RPMI7951 (cell line): Measurements from ENCODE around the gene RGPD5. TPM values are rescaled to one million over a fixed set of nuclear protein-coding genes. Genes with fewer than 3 reads are reported as not detected.
"Not testable (repeated sequence)": the region's sequence is repeated elsewhere in the genome, so short reads cannot be mapped to it uniquely, and the experiment has no call there.

Experiments used
- DNase-seq: peaks from one replicate; pipeline ENCODE4 v3.0.0-alpha.2; 2012; ENCODE audit warnings: low read depth
- total RNA-seq: library from RNA; depleted of rRNA; stranded (reverse); fragments of >200 nt; shearing (Covaris generic); gene quantifications from 2 replicates; pipeline ENCODE4 v1.2.3, GENCODE V29; 2014; rRNA removed

RGPD5 gene
- total RNA-seq, 1 experiment from 2014 or later, result 28.5 TPM

- DNase-seq, result not testable (repeated sequence)
Measured at GRCh38 chr2:109893736-109894135, 99.6 kb downstream of the RGPD5 start.

GRCh38 chr2:109894141-109894540, 100.0 kb downstream of the RGPD5 start:
- not testable (repeated sequence) for DNase-seq

GRCh38 chr2:109895090-109895869, 101.2 kb downstream of the RGPD5 start:
- DNase-seq, result not testable (repeated sequence)

GRCh38 chr2:109896212-109896611, 102.1 kb downstream of the RGPD5 start:
- DNase-seq, result not testable (repeated sequence)

GRCh38 chr2:109897769-109898461, 103.8 kb downstream of the RGPD5 start:
- DNase-seq, result not testable (repeated sequence)

- not testable (repeated sequence) for DNase-seq
Measured at GRCh38 chr2:109898462-109899336, 104.6 kb downstream of the RGPD5 start, which contains the start of gene LIMS3. LIMS3 (plus strand) TSS chr2:109898688; CDS start chr2:109898729, 41 bp downstream.

- DNase-seq, result not testable (repeated sequence)
Measured at GRCh38 chr2:109905796-109906195, 111.7 kb downstream of the RGPD5 start.

Other genes with a start within 250 kb of the RGPD5 start
- 107 and 124 TPM in 2 replicates for gene SEPTIN10, start 180.3 kb upstream of the RGPD5 start, total RNA-seq
- 6.8 and 7.2 TPM in 2 replicates for gene SOWAHC, start 179.9 kb upstream of the RGPD5 start, total RNA-seq
- 3.0 and 3.1 TPM in 2 replicates for gene LIMS3, start 104.4 kb downstream of the RGPD5 start, total RNA-seq